HG02884 (cell line): ENCODE data around the gene TMEM31.
"Not testable (repeated sequence)": the region's sequence is repeated elsewhere in the genome, so short reads cannot be mapped to it uniquely, and the experiment has no call there.

Experiments used
- ATAC-seq: cut with Tn5 transposase; IDR thresholded peaks from one replicate; pipeline ENCODE4 v1.9.1; 2021; ENCODE audit warnings: mild to moderate bottlenecking, moderate library complexity; ENCODE audit not compliant: unreplicated experiment

Gene TMEM31

DNA sequence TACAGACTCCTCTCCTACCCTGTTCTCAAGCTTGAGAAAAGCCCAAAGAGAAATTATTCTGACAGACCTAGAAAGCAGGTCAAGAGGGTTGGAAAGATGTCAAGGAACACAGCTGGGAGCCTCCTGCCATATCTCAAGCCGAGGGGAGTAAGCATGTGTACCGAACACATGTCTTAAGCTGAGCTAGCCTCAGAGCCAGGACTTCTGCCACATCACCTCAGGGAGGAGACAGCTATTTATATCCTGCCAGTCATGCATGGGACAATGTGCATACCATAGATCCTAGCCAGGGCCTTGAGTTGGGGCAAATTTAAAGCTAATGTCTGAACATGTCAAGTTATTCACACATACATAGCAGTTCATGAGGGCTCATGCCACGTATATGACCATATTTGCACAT lies 11.8 kb downstream of the TMEM31 start:
- no peak for ATAC-seq

DNA sequence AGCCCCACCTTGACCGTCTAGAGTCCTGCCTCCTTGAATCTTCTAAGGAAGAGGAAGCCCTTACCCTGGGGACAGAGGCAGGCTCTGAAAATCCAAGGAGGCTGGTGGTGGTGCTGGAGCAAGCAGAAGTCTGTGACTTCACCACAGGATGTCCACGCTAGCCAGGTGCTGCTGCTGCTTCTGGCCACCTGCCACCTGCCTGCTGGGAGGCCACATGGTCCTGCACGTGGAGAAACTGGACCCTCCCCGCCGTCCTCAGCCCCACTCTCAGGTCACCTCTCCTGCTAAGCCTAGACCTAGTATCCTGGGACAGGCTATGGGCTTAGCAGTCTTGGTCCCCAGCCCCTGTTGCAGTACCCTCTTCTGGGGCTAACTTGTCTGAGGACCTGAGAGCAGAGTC lies 15.8 kb downstream of the TMEM31 start:
- no peak for ATAC-seq

DNA sequence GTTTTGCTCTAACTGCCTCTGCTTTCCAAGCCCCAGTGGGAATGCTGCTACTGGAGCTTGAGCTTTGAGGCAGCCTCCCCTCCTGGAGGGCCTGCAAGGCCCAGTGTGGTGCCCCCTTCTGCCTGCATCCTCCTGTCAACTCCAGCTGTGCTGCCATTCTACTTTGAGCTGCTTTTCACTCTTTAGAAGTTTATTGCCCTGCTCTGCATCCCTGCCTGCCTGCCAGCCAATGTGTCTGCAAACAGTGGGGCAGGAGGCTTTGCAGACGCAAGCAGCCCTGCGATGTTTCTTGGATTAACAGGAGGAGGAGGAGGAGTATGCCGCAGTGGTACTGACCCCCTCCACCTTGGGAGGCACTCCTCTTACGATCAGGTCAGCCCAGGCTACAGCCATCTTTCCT lies 16.4 kb downstream of the TMEM31 start:
- no peak for ATAC-seq

DNA sequence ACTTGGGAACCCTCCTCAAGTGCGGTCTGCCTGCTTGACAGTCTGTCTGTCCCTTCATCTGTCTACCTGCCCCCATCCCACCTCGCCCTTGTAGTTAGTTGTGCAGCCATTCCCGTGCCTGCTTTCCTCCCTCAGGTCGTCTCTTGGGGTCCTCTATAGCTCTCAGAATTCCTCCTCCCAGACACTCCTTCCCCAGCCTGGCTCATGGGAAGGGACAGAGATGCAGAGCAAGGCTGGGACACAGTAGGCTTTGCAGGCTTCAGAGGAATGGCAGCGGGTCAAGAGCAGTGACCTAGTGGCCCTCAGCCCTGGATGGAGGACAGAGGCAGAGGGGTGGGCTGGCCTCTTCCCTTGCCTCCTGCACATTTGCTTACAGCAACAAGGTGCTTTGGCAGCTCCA lies 18.3 kb downstream of the TMEM31 start:
- ATAC-seq = no peak

DNA sequence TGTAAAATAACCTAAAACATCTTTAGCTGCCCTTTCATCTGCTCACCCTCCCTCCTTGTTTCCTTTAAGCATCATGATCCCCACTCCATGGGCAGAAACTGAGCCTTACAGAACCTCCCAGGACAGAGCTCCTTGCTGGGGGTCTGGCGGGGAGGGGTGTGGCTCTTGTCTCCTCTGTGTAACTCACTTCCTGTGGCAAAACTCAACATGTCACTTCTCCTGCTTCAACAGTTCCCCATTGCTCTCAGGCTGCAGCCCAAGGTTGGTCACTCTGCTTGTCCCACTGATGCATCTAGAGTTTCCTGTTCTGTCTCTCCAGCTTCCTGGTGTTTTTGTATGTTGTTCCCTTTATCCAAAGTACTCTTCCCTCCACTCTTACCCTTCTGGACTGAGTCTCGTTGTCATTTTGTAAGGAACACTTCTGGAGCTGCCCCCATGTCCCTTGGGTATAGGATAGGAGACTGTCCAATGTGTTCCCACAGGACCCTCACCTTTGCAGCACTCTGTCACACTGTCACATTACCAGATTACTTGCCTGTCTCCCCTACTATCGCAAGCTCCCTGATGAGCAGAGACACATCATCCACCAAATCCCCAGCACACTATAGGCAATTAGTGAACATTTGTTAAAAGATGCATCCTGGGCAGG lies 19.6 kb downstream of the TMEM31 start:
- no peak for ATAC-seq

DNA sequence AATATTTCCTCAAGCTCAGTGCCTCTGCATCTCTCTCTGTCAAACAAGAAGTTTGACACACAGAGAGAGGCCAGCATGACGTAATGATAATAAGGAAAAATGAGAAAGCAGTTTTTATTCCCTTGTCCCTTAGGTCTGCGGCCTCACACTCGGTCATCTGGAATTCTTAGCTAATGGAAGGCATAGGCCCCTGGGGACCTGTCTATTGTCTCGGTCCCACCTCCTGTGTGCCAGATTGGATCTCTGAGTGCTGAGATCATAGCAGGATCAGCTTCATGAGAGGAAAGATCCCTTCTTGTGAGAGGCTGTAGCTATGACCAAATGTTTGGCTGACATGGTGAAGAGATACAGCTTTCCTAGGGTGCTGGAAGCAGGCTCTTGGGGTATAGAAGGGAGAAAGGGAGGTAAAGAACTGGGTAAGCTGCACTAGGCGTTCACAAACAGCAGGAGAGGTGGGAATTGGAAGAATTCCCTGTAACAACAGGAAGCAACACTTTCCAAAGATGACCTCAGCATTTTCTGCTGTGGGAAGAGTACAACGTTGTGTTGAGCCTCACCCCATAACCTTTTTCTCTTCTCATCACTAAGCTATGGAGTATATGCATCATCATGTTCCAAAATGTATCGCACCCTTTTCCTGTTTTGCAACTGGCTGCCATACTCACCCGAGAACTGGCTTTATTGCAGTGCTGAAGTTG lies 20.2 kb downstream of the TMEM31 start:
- ATAC-seq = no peak

DNA sequence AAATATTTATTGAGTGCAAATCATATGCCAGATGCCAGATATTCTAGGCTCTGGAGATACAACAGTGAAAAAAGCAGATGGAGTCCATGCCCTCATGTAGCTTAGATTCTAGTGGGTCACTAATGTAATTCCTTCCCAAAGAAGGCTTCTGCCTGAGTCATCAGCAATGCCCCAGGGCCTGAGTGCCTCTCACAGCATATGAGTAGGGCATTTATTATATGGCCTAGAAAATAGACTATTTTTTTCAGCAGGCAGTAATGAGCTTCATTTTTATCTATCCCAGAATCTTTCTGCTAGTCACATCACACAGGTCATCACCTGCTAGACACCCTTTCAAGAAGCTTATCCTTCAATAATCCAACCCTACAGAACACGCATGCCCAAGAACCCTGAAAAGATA lies 22.3 kb downstream of the TMEM31 start:
- no peak for ATAC-seq

DNA sequence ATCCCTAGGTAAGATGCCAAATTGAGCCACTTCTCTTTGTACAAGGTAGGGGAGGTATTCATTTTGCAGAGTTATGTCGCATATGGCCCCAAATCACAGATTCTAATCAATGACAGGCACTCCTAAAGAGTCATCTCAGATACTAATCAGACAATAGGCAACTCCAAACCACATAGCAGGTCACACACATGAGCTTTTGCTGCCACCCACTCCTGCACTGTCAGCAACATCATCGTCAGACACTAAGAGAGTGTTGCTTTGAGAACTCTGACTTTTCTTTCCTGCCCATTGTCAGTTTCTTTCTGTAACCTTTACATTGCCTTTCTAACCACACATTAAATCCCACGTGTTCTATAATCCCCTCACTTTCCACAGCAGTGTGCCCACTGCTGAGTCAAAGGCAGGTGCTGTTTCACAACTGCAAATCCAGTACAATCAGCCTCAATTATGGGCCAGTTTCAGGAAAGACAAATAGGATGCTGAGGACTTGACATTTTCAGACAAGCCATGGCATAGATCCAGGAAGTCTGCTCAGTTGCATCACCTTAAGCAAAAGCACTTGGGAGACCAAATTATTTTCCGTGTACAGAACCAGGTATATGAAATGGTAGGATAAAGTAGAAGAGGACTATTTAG lies 23.5 kb downstream of the TMEM31 start:
- no peak for ATAC-seq

DNA sequence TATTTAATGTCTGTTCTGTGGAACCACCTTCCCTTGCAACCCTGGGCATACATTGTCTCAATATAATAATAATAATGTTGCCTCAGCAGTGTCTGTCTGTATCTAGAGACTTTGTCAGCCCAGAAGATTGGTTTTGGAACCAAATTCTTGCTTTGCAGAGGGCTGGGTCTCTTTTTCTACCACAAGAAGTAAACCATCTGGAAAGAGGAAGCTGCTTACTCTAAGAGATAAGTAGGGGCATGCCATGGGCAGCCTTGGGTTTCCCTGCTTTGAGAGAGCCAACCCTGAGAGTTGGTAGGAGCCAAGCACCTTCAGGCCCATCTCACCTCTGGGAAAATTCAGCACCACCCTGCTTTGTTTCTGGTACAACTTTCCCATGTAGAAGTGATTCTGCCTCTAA lies 27.0 kb downstream of the TMEM31 start:
- no peak for ATAC-seq

DNA sequence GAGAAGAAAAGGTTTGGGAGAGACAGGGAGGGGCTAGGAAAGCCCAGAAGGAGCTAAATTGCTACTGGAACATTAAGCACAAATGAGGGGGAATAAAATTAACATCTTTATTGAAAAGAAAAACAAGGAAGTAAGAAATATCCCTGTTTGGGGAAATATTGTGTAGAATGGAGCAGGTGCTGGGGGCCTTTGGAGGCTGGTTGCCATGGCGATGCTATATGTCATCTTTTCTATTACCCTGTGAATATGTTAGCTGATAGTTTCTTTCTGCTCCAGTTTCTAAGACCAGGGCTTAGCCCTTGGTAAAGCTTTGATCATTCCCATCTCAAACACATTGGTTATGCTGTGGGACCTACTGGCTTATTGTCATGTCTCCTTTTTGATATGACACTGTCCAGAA lies 28.7 kb downstream of the TMEM31 start:
- ATAC-seq = no peak

DNA sequence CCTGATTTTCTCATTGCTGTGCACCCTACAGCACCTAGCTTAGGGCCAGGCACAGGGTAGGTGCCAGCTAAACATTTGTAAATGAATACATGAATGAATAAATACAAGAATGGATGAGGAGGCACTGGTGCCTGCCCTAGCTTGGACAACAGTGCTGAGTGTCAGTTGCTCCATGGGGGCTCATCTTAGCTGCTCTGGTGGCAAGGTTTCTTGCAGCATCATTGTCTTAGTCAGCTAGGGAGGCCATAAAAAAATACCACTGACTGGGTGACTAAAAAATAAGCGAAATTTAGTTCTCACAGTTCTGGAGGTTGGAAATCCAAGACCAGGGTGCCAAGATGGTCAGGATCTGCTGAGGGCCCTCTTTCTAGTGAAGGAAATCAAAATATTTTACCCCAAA lies 31.2 kb downstream of the TMEM31 start:
- ATAC-seq = no peak

DNA sequence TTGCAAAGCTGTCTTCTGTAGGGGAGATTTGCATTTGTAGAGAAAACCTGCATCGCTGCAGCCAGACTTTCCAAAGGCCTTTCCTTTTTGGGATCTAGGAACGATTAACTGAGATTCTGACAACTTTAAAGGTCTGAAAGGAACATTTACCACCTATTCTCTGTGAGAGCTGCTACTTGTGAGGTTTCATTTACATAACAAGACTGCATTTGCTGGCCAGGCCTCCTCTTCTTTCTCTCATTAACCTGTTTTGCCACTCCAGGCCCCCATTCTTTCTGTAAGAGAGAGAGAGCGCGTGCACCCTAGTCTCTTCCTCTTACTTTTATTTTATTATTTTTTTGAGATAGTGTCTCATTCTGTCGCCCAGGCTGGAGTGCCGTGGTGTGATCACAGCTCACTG lies 31.6 kb downstream of the TMEM31 start:
- no peak for ATAC-seq

DNA sequence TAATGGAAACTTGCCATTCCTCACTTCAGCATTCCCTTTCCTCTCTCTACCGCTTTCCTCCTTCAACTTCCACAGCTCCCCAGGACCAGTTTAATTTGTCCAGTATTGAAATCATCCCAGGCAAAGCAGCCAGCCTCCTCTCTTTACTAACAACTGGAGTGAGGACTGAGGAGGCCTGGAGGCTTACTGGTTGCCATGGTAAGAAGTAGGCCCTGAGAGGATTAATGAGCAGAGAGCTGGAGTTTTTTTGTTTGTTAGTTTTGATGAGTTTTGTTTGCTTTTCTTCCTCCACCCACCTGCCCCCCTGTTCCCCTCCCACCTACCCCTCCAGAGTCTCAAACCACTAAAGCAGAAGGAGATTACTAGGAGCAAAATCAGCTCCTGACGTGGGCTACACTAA lies 36.5 kb downstream of the TMEM31 start:
- no peak for ATAC-seq

DNA sequence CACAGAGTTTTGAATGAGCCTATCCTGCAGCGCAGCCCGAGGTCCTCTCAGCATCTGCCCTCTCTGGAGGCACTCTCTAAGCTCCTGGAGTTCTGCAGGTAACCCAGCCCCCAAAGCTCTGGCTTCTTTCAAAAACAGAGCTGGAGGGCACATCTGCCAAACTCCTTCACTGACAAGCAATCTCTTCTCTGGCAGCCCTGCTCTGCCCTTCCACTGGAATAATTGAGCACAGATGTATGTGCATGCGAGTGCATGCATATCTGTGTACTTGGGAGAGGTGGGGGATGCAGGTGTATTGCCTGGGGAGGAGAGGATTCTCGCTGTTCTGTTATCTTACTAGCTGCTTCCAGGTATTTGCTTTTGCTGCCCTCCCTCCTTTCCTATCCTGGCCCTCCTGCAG lies 43.7 kb downstream of the TMEM31 start:
- no peak for ATAC-seq

DNA sequence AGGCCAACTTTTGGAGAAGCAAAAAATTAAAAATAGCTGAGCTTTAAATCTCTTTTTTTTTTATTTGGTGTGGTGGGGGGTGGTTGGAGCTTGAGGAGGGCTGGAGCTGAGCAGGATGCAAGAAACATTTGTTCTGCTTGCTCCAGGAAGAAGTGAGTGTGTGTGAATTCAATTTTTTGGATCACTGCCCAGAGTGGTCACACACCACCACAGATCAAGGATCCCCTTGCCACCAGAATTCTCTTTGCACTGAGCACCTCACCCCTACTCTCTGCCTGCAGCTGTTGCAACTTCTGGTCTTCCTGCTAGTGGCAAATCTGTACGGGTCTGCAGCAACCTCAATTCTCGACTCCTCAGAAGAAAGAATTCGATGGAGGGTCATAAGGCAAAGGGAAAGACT lies 46.0 kb downstream of the TMEM31 start:
- ATAC-seq = no peak

DNA sequence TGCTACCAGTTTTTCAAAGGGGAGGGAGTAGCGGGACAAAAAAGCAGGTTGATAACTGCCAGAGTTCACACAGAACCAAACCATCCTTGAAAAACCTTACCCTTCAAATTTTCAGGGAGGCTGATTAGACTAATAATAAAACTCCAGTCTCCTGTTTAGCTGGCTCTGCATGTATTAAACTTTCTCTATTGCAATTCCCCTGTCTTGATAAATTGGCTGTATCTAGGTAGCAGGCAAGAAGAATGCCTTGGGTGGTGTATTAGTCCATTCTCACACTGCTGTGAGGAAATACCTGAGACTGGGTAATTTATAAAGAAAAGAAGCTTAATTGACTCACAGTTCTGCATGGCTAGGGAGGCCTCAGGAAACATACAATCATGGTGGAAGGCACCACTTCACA lies 47.8 kb downstream of the TMEM31 start:
- ATAC-seq = no peak

DNA sequence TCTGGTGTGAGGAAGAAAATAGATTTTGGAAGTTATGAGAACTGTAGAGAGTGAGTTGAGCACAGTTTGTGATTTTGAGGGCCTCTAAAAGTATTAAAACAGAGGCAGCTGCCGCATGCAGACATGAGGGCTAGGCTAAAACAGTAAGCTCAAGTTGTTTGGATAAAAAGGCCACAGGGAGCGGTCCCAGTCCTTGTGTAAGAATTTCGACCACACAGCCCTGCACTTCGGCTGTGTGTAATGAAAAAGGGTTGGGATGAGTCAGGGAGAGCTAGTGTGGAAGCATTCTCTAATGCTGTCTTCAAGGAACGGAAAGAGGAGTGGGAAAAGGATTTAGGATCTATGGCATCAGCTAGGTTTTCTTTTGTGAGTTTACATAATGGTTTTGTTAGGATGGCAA lies 52.8 kb downstream of the TMEM31 start:
- ATAC-seq = not testable (repeated sequence)
